Peyer's patch (tissue), 4 donors: ENCODE results near the gene UBAC1.

Experiments
- CTCF ChIP-seq, 6 experiments: fragments of 450-650 bp in 4 of 6; fragments of 200-600 bp in 2 of 6; sonication (generic) in 1 of 6; IDR thresholded peaks; one replicate each; pipeline ENCODE4 v1.5.1; 2017 to 2019; ENCODE audit warnings: antibody characterized with exemption in 6 of 6, mild to moderate bottlenecking in 3 of 6, moderate library complexity in 1 of 6
- POLR2A ChIP-seq, 2 donors: fragments of 450-650 bp; IDR thresholded peaks; one replicate each; pipeline ENCODE4 v1.5.1; 2017; ENCODE audit warnings: antibody characterized with exemption in 2 of 2, mild to moderate bottlenecking in 2 of 2, moderate library complexity in 2 of 2

DNA sequence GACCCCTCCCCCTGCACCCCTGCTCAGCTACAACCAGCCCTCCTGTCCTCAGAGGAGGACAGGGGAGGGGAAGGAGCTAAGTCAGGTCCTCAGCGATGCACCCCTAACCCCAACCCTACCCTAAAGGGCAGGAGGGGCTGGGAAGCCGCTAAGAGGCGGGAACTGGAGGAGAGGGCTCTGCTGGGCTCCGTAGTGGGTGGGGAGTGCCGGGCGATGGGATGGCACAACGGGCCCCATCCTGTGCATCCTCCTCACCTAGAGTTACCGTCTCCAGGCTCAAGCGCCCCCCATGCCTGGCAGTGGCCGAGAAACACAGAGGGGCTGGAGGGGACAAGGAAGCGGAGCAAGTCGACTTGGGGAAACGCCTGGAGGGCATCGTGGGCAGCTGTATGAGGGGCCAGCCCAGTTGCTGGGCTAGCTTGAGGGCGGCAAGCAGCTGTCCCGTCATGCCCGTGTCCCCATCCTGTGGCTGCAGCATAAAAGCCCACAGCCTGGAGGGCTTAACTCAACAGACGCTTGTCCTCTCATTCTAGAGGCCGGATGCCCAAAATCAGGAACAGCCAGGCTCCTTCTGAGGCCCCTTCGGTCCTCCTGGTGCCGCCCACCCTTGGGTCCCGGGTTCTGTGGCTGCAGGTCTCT lies 23.0 kb upstream of the UBAC1 start:
- no peak for TF ChIP-seq CTCF (IDR thresholded peaks at IDR 0.05)
- TF ChIP-seq POLR2A (IDR thresholded peaks at IDR 0.05), result no peak
